ENCODE measurements around the gene CBLC.
A peak's percentile ranks its signal among the peaks of the same experiment; 100 is the strongest.

CBLC gene

DNA sequence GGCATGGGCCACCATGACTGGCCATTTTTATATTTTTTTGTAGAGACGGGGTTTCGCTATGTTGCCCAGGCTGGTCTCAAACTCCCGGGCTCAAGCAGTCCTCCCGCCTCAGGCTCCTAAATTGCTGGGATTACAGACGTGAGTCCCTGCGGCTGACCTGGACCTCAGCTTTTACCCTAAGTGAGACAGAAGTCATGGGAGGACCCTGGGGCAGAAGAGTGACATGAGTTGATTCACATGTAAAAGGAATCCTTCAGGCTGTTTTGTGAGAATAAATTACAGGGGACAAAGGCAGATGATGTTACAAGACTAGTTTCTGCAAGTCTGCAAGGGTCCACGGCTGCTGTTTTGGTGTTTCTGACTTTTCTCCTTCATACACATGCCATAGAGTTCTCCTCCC is 28.6 kb downstream of the CBLC start:
- no peak overlapping the region for H2AFZ ChIP-seq (ENCODE audit: low read depth, low read length, severe bottlenecking)
- H3K79me2 ChIP-seq (ENCODE audit: insufficient read depth, low read length), result no peaks in the 10 kb centered on the region
- no peak overlapping the region for H3K27ac ChIP-seq (ENCODE audit: low read depth, low read length)
- no peaks in the 10 kb centered on the region for H3K9me2 ChIP-seq (replicated peaks; ENCODE audit: insufficient read depth, low read length)
- H3K4me2 ChIP-seq (ENCODE audit: low read depth, low read length, poor library complexity, severe bottlenecking), result no peak overlapping the region
- H3K9me3 ChIP-seq (ENCODE audit: insufficient read depth, low read length), result no peaks in the 10 kb centered on the region
- no peak for TF ChIP-seq EZH2phosphoT487 (conservative IDR thresholded peaks at IDR 0.05; ENCODE audit: low read length)
- no peak for TF ChIP-seq CTCF (IDR thresholded peaks at IDR 0.05; ENCODE audit: insufficient read depth, low read length, poor library complexity, severe bottlenecking)
- no peaks in the 10 kb centered on the region for H4K20me1 ChIP-seq (ENCODE audit: low read depth, low read length)
- H3K27me3 ChIP-seq (ENCODE audit: low read length), result no peaks in the 10 kb centered on the region
- H3K4me3 ChIP-seq (ENCODE audit: insufficient read depth, low read length, poor library complexity, severe bottlenecking), result no peak overlapping the region
- no peak overlapping the region for H3K9ac ChIP-seq (ENCODE audit: low read length)
- H3F3A ChIP-seq (ENCODE audit: insufficient read depth), result no peaks in the 10 kb centered on the region
- no peaks in the 10 kb centered on the region for H3K36me3 ChIP-seq (ENCODE audit: low read length)

DNA sequence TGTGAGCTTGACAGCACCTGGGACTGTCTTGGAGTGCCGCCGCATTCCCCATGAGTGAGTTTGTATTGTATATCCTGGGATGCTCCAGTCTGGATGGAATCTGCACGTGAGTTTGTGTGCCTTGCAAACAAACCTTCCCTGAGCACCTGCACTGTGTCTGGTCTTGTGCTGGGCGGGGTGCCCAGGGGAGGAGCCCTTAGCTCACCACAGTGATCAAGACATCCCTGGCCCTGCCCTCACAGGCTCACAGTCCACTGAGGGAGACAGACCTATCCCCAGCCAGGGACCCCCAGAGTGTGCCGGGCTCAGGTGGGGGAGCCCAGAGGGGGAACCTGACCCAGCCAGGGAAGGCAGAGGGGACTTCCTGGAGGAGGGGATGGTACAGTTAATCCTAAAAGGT is 29.5 kb downstream of the CBLC start:
- Histone ChIP-seq H3K9ac (ENCODE audit: low read length) (no peak overlapping the region), H3F3A (ENCODE audit: insufficient read depth) (no peaks in the 10 kb centered on the region), H3K9me2 (replicated peaks; ENCODE audit: insufficient read depth, low read length) (no peaks in the 10 kb centered on the region), H3K9me3 (ENCODE audit: insufficient read depth, low read length) (no peaks in the 10 kb centered on the region), H3K27ac (ENCODE audit: low read depth, low read length) (no peak overlapping the region), H2AFZ (ENCODE audit: low read depth, low read length, severe bottlenecking) (no peak overlapping the region), H4K20me1 (ENCODE audit: low read depth, low read length) (no peaks in the 10 kb centered on the region), H3K79me2 (ENCODE audit: insufficient read depth, low read length) (no peaks in the 10 kb centered on the region), H3K27me3 (ENCODE audit: low read length) (no peaks in the 10 kb centered on the region), H3K4me3 (ENCODE audit: insufficient read depth, low read length, poor library complexity, severe bottlenecking) (no peak overlapping the region), H3K4me2 (ENCODE audit: low read depth, low read length, poor library complexity, severe bottlenecking) (no peak overlapping the region), H3K36me3 (ENCODE audit: low read length) (no peaks in the 10 kb centered on the region)
- no peak for TF ChIP-seq CTCF (IDR thresholded peaks at IDR 0.05; ENCODE audit: insufficient read depth, low read length, poor library complexity, severe bottlenecking)

DNA sequence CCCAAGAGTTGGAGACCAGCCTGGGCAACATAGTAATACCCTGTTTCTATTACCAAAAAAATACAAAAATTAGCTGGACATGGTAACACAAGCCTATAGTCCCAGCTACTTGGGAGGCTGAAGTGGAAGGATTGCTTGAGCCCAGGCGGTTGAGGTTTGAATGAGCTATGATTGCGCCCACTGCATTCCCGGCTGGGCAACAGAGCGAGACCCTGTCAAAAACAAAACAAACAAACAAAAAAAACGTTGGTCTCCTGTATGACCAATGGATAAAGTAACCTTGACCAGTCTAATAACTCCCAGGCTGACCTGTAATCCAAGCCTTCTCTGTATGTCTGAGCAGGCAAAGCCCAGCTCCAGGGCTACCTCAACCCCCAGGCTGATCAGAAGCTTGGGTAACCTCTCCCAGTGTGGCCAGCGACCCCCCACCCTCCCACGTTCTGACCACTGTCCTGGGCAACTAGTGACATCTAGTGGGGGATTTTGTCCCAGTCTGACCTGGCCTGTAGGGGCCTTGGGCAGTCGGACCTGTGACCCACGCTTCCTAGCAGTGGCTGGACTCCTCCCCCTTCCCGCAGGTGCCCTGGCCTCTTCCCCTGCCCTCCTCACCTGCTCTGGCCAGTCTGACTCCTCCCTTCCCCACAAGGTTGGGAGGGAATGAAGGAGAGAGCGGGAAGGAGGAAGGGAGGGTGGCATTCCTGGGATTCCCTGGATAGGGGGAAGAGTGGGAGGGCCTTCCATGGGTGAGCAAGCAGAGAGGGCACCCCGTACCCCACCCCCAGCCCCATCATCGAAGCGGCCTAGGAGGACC is 30.2 kb downstream of the CBLC start:
- H4K20me1 ChIP-seq (ENCODE audit: low read depth, low read length), result no peaks in the 10 kb centered on the region
- H3K9me2 ChIP-seq (replicated peaks; ENCODE audit: insufficient read depth, low read length), result no peaks in the 10 kb centered on the region
- H3K9ac ChIP-seq (ENCODE audit: low read length), result no peak overlapping the region
- no peaks in the 10 kb centered on the region for H3K36me3 ChIP-seq (ENCODE audit: low read length)
- H3K27me3 ChIP-seq (ENCODE audit: low read length), result no peaks in the 10 kb centered on the region
- H3K4me2 ChIP-seq (ENCODE audit: low read depth, low read length, poor library complexity, severe bottlenecking), result no peak overlapping the region
- TF ChIP-seq CTCF (IDR thresholded peaks at IDR 0.05; ENCODE audit: insufficient read depth, low read length, poor library complexity, severe bottlenecking), result peak; percentile 35
- TF ChIP-seq EZH2phosphoT487 (conservative IDR thresholded peaks at IDR 0.05; ENCODE audit: low read length), result no peak
- H3K79me2 ChIP-seq (ENCODE audit: insufficient read depth, low read length), result no peaks in the 10 kb centered on the region
- H3K27ac ChIP-seq (ENCODE audit: low read depth, low read length), result no peak overlapping the region
- no peaks in the 10 kb centered on the region for H3F3A ChIP-seq (ENCODE audit: insufficient read depth)
- H3K9me3 ChIP-seq (ENCODE audit: insufficient read depth, low read length), result no peaks in the 10 kb centered on the region
- H2AFZ ChIP-seq (ENCODE audit: low read depth, low read length, severe bottlenecking), result no peak overlapping the region
- no peak overlapping the region for H3K4me3 ChIP-seq (ENCODE audit: insufficient read depth, low read length, poor library complexity, severe bottlenecking)

Data from SU-DHL-6 (cell line).